Neural progenitor cell (in vitro differentiated cells): ENCODE data around the gene S100A7A. TPM values are rescaled to one million over a fixed set of nuclear protein-coding genes. Genes with fewer than 3 reads are reported as not detected.

ENCODE experiments used
- DNase-seq: peaks from one replicate; pipeline ENCODE4 v3.0.0-alpha.2; 2016; ENCODE audit warnings: low spot score
- H2AFZ ChIP-seq: fragments of 200-600 bp; sonication (generic); replicated peaks from 2 replicates; pipeline ENCODE4 v1.6.1; 2016; ENCODE audit warnings: antibody characterized with exemption
- H3F3A ChIP-seq: fragments of 200-600 bp; sonication (generic); 2 replicates; pipeline ENCODE4 v1.6.1; 2016; ENCODE audit warnings: antibody characterized with exemption, low read depth
- H3K27ac ChIP-seq: fragments of 200-600 bp; sonication (generic); 2 replicates; pipeline ENCODE4 v1.5.1; 2016; ENCODE audit warnings: mild to moderate bottlenecking
- H3K27me3 ChIP-seq: fragments of 200-600 bp; sonication (generic); 2 replicates; pipeline ENCODE4 v1.6.1; 2016; ENCODE audit warnings: mild to moderate bottlenecking, moderate library complexity
- H3K36me3 ChIP-seq: fragments of 200-600 bp; sonication (generic); 2 replicates; pipeline ENCODE4 v1.5.1; 2016
- H3K4me1 ChIP-seq: fragments of 200-600 bp; sonication (generic); 2 replicates; pipeline ENCODE4 v1.6.1; 2016; ENCODE audit warnings: mixed run types
- H3K4me2 ChIP-seq: fragments of 200-600 bp; sonication (generic); 2 replicates; pipeline ENCODE4 v1.6.1; 2016
- H3K4me3 ChIP-seq: fragments of 200-600 bp; sonication (generic); 2 replicates; pipeline ENCODE4 v1.5.1; 2016
- H3K79me2 ChIP-seq: fragments of 200-600 bp; sonication (generic); 2 replicates; pipeline ENCODE4 v1.6.1; 2016; ENCODE audit warnings: low read depth
- H3K9ac ChIP-seq: fragments of 200-600 bp; sonication (generic); 2 replicates; pipeline ENCODE4 v1.6.1; 2016
- H3K9me3 ChIP-seq: fragments of 200-600 bp; sonication (generic); 2 replicates; pipeline ENCODE4 v1.5.1; 2016; ENCODE audit warnings: low read depth
- H4K20me1 ChIP-seq: fragments of 200-600 bp; sonication (generic); 2 replicates; pipeline ENCODE4 v1.6.1; 2016; ENCODE audit warnings: low read depth
- H3K27ac Mint-ChIP-seq: 3 replicates; pipeline ENCODE4 v1.8.0; 2021; ENCODE audit warnings: mixed read lengths
- H3K27me3 Mint-ChIP-seq: 2 replicates; pipeline ENCODE4 v1.8.0; 2022; ENCODE audit warnings: low read depth, mild to moderate bottlenecking, inconsistent platforms, moderate library complexity, mixed read lengths; ENCODE audit not compliant: insufficient read depth
- H3K36me3 Mint-ChIP-seq: 3 replicates; pipeline ENCODE4 v1.8.0; 2021; ENCODE audit warnings: mixed read lengths
- H3K4me1 Mint-ChIP-seq: 3 replicates; pipeline ENCODE4 v1.8.0; 2021; ENCODE audit warnings: mixed read lengths
- H3K4me3 Mint-ChIP-seq: 3 replicates; pipeline ENCODE4 v1.8.0; 2021; ENCODE audit warnings: mild to moderate bottlenecking, moderate library complexity, mixed read lengths
- H3K9me3 Mint-ChIP-seq: 3 replicates; pipeline ENCODE4 v1.8.0; 2020; ENCODE audit warnings: mixed read lengths
- CTCF ChIP-seq: fragments of 200-600 bp; sonication (generic); IDR thresholded peaks from 2 replicates; pipeline ENCODE4 v1.5.1; 2017; ENCODE audit warnings: antibody characterized with exemption, mild to moderate bottlenecking
- EZH2 ChIP-seq: fragments of 200-600 bp; sonication (generic); IDR thresholded peaks from 2 replicates; pipeline ENCODE4 v1.6.1; 2017; ENCODE audit warnings: antibody characterized with exemption, mild to moderate bottlenecking, moderate library complexity
- EZH2phosphoT487 ChIP-seq: fragments of 200-600 bp; sonication (generic); IDR thresholded peaks from 2 replicates; pipeline ENCODE4 v1.6.1; 2017; ENCODE audit warnings: antibody characterized with exemption
- total RNA-seq: library from RNA; depleted of rRNA; stranded (reverse); fragments of >200 nt; gene quantifications from 2 replicates; pipeline ENCODE4 v1.2.3, GENCODE V29; 2015; ENCODE audit warnings: low replicate concordance

S100A7A gene
- total RNA-seq, 1 donor from 2014 or later: not detected

DNA sequence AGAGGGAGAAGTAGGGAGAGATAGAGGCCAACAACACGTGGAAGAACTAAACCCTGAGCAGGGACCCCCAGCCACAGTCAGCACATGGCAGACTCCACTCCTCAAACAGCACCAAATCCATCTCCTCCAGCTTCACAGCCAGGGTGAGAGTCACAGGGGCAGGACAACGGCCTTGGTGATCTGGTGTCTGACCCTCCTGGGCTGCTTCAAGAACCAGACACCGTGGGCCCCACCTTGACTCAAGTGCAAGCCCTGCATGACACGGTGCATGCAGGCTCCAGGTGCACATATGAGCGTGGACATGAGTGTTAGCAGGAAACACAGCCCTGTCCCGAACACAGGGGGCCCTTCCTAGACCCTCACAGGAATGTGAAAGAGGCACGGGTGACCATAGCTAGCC, 22.3 kb downstream of the S100A7A start:
- H4K20me1 ChIP-seq: no peaks in the 10 kb centered on the region
- no peak overlapping the region for H3K27ac ChIP-seq
- TF ChIP-seq EZH2: no peak
- H3K9ac ChIP-seq: no peak overlapping the region
- H3K4me1 ChIP-seq: no peaks in the 10 kb centered on the region
- H3K27me3 Mint-ChIP-seq: peaks cover 8% of the 10 kb centered on the region
- H3F3A ChIP-seq: no peaks in the 10 kb centered on the region
- no peaks in the 10 kb centered on the region for H3K9me3 Mint-ChIP-seq
- H3K27me3 ChIP-seq: no peaks in the 10 kb centered on the region
- no peaks in the 10 kb centered on the region for H3K36me3 ChIP-seq
- H3K4me2 ChIP-seq: no peak overlapping the region
- H3K36me3 Mint-ChIP-seq: no peaks in the 10 kb centered on the region
- no peak overlapping the region for H3K27ac Mint-ChIP-seq
- H3K4me1 Mint-ChIP-seq: no peaks in the 10 kb centered on the region
- no peaks in the 10 kb centered on the region for H3K9me3 ChIP-seq
- no peak overlapping the region for H2AFZ ChIP-seq
- H3K4me3 ChIP-seq: no peak overlapping the region
- no peak for DNase-seq
- no peak overlapping the region for H3K4me3 Mint-ChIP-seq
- H3K79me2 ChIP-seq: no peaks in the 10 kb centered on the region

- Histone ChIP-seq H2AFZ (no peak overlapping the region), H3K4me1 (no peaks in the 10 kb centered on the region), H3K4me2 (no peak overlapping the region), H3K27me3 (no peaks in the 10 kb centered on the region), H3K36me3 (no peaks in the 10 kb centered on the region), H4K20me1 (no peaks in the 10 kb centered on the region), H3K9me3 (no peaks in the 10 kb centered on the region), H3K79me2 (no peaks in the 10 kb centered on the region), H3K9ac (no peak overlapping the region), H3K27ac (no peak overlapping the region), H3K4me3 (no peak overlapping the region), H3F3A (no peaks in the 10 kb centered on the region)
- Mint-ChIP-seq H3K27ac (no peak overlapping the region), H3K4me1 (no peaks in the 10 kb centered on the region), H3K4me3 (no peak overlapping the region), H3K36me3 (no peaks in the 10 kb centered on the region), H3K27me3 (peaks cover 8% of the 10 kb centered on the region), H3K9me3 (no peaks in the 10 kb centered on the region)
- TF ChIP-seq EZH2: no peak
- TF ChIP-seq CTCF: no peak
- no peak for TF ChIP-seq EZH2phosphoT487
- no peak for DNase-seq
Observed at GRCh38 chr1:153439273-153439672, 23.0 kb downstream of the S100A7A start.

- Histone ChIP-seq H3K27ac (no peak overlapping the region), H3K9me3 (no peaks in the 10 kb centered on the region), H3K4me2 (no peak overlapping the region), H3K27me3 (no peaks in the 10 kb centered on the region), H3K4me3 (no peak overlapping the region), H3K4me1 (no peaks in the 10 kb centered on the region), H3K79me2 (no peaks in the 10 kb centered on the region), H4K20me1 (no peaks in the 10 kb centered on the region), H3K9ac (no peak overlapping the region), H3K36me3 (no peaks in the 10 kb centered on the region), H2AFZ (no peak overlapping the region), H3F3A (no peaks in the 10 kb centered on the region)
- Mint-ChIP-seq H3K4me1 (no peaks in the 10 kb centered on the region), H3K4me3 (no peak overlapping the region), H3K36me3 (no peaks in the 10 kb centered on the region), H3K9me3 (no peaks in the 10 kb centered on the region), H3K27me3 (peaks cover 12% of the 10 kb centered on the region), H3K27ac (no peak overlapping the region)
- DNase-seq: no peak
- TF ChIP-seq EZH2phosphoT487: no peak
- no peak for TF ChIP-seq CTCF
- no peak for TF ChIP-seq EZH2
Observed at GRCh38 chr1:153441238-153441755, 25.0 kb downstream of the S100A7A start.

DNA sequence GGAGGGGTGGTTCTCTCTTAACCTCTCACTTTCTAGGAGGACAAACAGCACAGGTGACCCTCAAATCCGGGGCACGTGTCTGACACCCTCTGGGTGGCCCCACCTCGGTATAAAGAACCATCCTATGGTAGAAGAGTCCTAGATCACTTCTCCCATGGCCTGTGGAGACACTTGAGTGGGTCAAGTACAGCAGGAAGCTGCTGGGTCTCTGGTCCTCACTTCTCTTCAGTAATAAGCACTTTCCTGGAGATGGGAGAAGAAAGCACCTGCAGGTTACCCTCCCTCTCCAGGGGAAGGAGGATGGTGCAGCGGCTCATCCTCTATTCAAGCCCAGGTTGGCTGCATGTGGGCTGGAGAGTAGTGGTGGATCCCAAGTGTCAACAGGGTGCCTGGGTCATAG, 27.2 kb downstream of the S100A7A start:
- Mint-ChIP-seq H3K9me3 (no peaks in the 10 kb centered on the region), H3K27ac (no peak overlapping the region), H3K27me3 (peaks cover 11% of the 10 kb centered on the region), H3K4me3 (no peak overlapping the region), H3K36me3 (no peaks in the 10 kb centered on the region), H3K4me1 (no peaks in the 10 kb centered on the region)
- Histone ChIP-seq H3K4me2 (no peak overlapping the region), H3K4me1 (no peaks in the 10 kb centered on the region), H3K9me3 (no peaks in the 10 kb centered on the region), H4K20me1 (no peaks in the 10 kb centered on the region), H3K9ac (no peak overlapping the region), H3K27ac (no peak overlapping the region), H3K27me3 (no peaks in the 10 kb centered on the region), H3K36me3 (no peaks in the 10 kb centered on the region), H3K79me2 (no peaks in the 10 kb centered on the region), H2AFZ (no peak overlapping the region), H3F3A (no peaks in the 10 kb centered on the region), H3K4me3 (no peak overlapping the region)
- DNase-seq: no peak
- no peak for TF ChIP-seq EZH2
- TF ChIP-seq EZH2phosphoT487: no peak
- TF ChIP-seq CTCF: no peak
